Measurements from ENCODE around the gene ITGA3. TPM values are rescaled to one million over a fixed set of nuclear protein-coding genes. Genes with fewer than 3 reads are reported as not detected.

Gene ITGA3
- total RNA-seq, 1 experiment from 2014 or later, result 392 TPM

DNA sequence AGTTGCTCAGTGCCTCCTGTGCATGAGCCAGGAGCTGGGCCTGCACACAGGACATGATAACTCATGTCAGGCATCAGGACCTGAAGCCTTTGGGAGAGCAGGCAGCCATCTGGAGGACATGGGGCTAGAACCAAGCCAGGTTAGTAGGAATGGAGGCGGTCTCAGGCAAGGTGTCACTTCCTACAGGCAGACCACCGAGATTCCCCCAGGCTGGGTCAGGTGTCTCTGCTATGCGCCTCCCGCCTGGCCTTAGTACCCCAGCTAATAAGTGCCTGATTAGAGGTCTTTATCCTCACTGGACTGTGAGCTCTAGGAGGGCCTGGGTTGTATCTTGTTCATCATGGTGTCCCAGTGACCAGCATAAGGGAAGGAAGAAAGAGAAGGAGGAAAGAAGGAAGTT lies 58.5 kb downstream of the ITGA3 start:
- POLR2A ChIA-PET, result no interaction called here
- intact Hi-C loops (cut with micrococcal nuclease), result loop anchor here (2.0 kb wide), 1 partner anchor 46 kb away; no protein-coding TSS in a partner anchor
- H3K9ac ChIP-seq (ENCODE audit: low read length), result no peak overlapping the region

More for the DNA sequence above, 58.5 kb downstream of the ITGA3 start:
- TF ChIP-seq YY1 (IDR thresholded peaks at IDR 0.05; ENCODE audit: extremely low read depth, insufficient replicate concordance, low read depth, low read length) (no peak), RAD21 (IDR thresholded peaks at IDR 0.05; ENCODE audit: low read depth) (no peak), SIN3A (IDR thresholded peaks at IDR 0.05; ENCODE audit: low read depth) (no peak), POLR2A (IDR thresholded peaks at IDR 0.05; ENCODE audit: borderline replicate concordance, extremely low read depth, insufficient read depth, insufficient read length) (no peak), SRF (IDR thresholded peaks at IDR 0.05; ENCODE audit: low read depth) (no peak), EZH2phosphoT487 (IDR thresholded peaks at IDR 0.05; ENCODE audit: borderline replicate concordance) (no peak), CEBPB (IDR thresholded peaks at IDR 0.05; ENCODE audit: low read depth) (no peak), ZFX (IDR thresholded peaks at IDR 0.05) (no peak), ELF1 (IDR thresholded peaks at IDR 0.05; ENCODE audit: borderline replicate concordance, low read depth) (no peak), SP1 (IDR thresholded peaks at IDR 0.05; ENCODE audit: low read depth) (no peak), JUND (IDR thresholded peaks at IDR 0.05) (no peak), EGR1 (IDR thresholded peaks at IDR 0.05; ENCODE audit: low read depth) (no peak)
- TF ChIP-seq, protein P1, sequence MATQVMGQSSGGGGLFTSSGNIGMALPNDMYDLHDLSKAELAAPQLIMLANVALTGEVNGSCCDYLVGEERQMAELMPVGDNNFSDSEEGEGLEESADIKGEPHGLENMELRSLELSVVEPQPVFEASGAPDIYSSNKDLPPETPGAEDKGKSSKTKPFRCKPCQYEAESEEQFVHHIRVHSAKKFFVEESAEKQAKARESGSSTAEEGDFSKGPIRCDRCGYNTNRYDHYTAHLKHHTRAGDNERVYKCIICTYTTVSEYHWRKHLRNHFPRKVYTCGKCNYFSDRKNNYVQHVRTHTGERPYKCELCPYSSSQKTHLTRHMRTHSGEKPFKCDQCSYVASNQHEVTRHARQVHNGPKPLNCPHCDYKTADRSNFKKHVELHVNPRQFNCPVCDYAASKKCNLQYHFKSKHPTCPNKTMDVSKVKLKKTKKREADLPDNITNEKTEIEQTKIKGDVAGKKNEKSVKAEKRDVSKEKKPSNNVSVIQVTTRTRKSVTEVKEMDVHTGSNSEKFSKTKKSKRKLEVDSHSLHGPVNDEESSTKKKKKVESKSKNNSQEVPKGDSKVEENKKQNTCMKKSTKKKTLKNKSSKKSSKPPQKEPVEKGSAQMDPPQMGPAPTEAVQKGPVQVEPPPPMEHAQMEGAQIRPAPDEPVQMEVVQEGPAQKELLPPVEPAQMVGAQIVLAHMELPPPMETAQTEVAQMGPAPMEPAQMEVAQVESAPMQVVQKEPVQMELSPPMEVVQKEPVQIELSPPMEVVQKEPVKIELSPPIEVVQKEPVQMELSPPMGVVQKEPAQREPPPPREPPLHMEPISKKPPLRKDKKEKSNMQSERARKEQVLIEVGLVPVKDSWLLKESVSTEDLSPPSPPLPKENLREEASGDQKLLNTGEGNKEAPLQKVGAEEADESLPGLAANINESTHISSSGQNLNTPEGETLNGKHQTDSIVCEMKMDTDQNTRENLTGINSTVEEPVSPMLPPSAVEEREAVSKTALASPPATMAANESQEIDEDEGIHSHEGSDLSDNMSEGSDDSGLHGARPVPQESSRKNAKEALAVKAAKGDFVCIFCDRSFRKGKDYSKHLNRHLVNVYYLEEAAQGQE (IDR thresholded peaks at IDR 0.05; ENCODE audit: low read depth), result no peak
- TF ChIP-seq, protein P2, sequence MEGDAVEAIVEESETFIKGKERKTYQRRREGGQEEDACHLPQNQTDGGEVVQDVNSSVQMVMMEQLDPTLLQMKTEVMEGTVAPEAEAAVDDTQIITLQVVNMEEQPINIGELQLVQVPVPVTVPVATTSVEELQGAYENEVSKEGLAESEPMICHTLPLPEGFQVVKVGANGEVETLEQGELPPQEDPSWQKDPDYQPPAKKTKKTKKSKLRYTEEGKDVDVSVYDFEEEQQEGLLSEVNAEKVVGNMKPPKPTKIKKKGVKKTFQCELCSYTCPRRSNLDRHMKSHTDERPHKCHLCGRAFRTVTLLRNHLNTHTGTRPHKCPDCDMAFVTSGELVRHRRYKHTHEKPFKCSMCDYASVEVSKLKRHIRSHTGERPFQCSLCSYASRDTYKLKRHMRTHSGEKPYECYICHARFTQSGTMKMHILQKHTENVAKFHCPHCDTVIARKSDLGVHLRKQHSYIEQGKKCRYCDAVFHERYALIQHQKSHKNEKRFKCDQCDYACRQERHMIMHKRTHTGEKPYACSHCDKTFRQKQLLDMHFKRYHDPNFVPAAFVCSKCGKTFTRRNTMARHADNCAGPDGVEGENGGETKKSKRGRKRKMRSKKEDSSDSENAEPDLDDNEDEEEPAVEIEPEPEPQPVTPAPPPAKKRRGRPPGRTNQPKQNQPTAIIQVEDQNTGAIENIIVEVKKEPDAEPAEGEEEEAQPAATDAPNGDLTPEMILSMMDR (IDR thresholded peaks at IDR 0.05 in 2 of 3, conservative IDR thresholded peaks at IDR 0.05 in 1 of 3; ENCODE audit: borderline replicate concordance in 1 of 3, insufficient read depth in 1 of 3, low read depth in 2 of 3, low read length in 2 of 3), result no peak
- TF ChIP-seq, protein P3, sequence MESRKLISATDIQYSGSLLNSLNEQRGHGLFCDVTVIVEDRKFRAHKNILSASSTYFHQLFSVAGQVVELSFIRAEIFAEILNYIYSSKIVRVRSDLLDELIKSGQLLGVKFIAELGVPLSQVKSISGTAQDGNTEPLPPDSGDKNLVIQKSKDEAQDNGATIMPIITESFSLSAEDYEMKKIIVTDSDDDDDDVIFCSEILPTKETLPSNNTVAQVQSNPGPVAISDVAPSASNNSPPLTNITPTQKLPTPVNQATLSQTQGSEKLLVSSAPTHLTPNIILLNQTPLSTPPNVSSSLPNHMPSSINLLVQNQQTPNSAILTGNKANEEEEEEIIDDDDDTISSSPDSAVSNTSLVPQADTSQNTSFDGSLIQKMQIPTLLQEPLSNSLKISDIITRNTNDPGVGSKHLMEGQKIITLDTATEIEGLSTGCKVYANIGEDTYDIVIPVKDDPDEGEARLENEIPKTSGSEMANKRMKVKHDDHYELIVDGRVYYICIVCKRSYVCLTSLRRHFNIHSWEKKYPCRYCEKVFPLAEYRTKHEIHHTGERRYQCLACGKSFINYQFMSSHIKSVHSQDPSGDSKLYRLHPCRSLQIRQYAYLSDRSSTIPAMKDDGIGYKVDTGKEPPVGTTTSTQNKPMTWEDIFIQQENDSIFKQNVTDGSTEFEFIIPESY (IDR thresholded peaks at IDR 0.05; ENCODE audit: extremely low read depth, insufficient replicate concordance, low read length), result no peak
- H3K4me1 ChIP-seq (ENCODE audit: control insufficient read depth in 1 of 2, insufficient read depth in 2 of 2, low read length in 2 of 2), result peaks cover 7 to 22% of the 10 kb centered on the region in 2 experiments; a peak in 3 of 4 replicates
- no peaks in the 10 kb centered on the region; a peak in 1 of 4 replicates for H3K36me3 ChIP-seq (ENCODE audit: control insufficient read depth in 1 of 2, insufficient read depth in 2 of 2, low read length in 2 of 2)
- no peak overlapping the region; the same call in 1 of the 2 replicates for H3K27ac ChIP-seq (ENCODE audit: low read depth, low read length)
- H3K27me3 ChIP-seq (ENCODE audit: insufficient read depth, low read length), result peaks cover 6% of the 10 kb centered on the region; the same call in 1 of the 2 replicates
- ATAC-seq, result no peak
- H3K4me3 ChIP-seq (replicated peaks in 1 of 2; ENCODE audit: low read depth in 1 of 2, low read length in 2 of 2), result no peak overlapping the region
- H3K9me2 ChIP-seq (ENCODE audit: insufficient read depth), result no peaks in the 10 kb centered on the region
- H3K9me3 ChIP-seq (ENCODE audit: control insufficient read depth in 1 of 2, insufficient read depth in 1 of 2, low read depth in 1 of 2, low read length in 2 of 2), result no peaks in the 10 kb centered on the region
- DNase-seq (ENCODE audit: low read depth, low spot score), result no peak
- no peaks in the 10 kb centered on the region for H3K79me2 ChIP-seq (ENCODE audit: insufficient read depth, low read length)
- BruUV-seq (replicated peaks), result no TSS peak
- no peaks in the 10 kb centered on the region for H4K20me1 ChIP-seq (ENCODE audit: insufficient read depth)
- H2AFZ ChIP-seq (ENCODE audit: low read depth, low read length, poor library complexity, severe bottlenecking), result peak overlapping the region; percentile 34
- peak overlapping the region; percentile 35 for H3K4me2 ChIP-seq (ENCODE audit: low read length)
- ChIA-PET CTCF (interaction anchor here (1.1 to 6.8 kb wide), 10 partner anchors 9 to 86 kb away, joined by 3 to 55 read pairs (median 6); partner anchors contain the start of gene PDK2), RAD21 (ENCODE audit: low non-redundant PET in 1 of 2, low total read pairs in 2 of 2, uncharacterized antibody in 2 of 2, unreplicated experiment in 2 of 2) (no interaction called here)
